Mammary epithelial cell (primary cell): Measurements from ENCODE around the gene HID1.

ENCODE experiments used
- EZH2 ChIP-seq: IDR thresholded peaks from 2 replicates; pipeline ENCODE4 v1.6.1; 2012; ENCODE audit warnings: low read length, inconsistent platforms, borderline replicate concordance
- TF ChIP-seq, protein P1 (sequence below), 2 donors: IDR thresholded peaks in 1 of 2; conservative IDR thresholded peaks in 1 of 2; 2 replicates each; pipeline ENCODE4 v1.5.1; 2011 to 2012; ENCODE audit warnings: inconsistent platforms in 2 of 2, low read length in 2 of 2, mild to moderate bottlenecking in 2 of 2, control low read depth in 1 of 2, low read depth in 1 of 2; ENCODE audit not compliant: insufficient read depth in 1 of 2; ENCODE audit errors: extremely low read depth in 1 of 2

DNA sequence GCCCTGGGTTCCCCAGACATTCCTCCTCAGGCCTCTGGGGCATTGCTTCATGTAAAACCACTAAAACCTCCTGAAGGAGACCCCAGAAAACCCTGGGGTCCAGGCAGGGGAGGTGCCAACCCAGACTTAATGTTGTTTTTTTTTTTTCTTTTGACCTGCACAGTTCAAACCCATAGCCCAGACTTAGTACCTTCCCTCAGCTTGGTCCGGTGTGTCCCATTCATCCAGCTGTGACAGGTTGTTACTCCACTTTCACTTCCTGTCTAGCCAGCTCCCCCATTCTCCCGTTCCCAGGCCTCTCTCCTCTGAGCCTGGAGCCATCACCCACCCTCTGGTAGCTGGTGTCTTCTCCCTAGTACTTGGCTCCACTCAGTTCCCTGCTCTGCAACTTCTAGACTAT, 19.7 kb upstream of the HID1 start:
- TF ChIP-seq, protein P1, sequence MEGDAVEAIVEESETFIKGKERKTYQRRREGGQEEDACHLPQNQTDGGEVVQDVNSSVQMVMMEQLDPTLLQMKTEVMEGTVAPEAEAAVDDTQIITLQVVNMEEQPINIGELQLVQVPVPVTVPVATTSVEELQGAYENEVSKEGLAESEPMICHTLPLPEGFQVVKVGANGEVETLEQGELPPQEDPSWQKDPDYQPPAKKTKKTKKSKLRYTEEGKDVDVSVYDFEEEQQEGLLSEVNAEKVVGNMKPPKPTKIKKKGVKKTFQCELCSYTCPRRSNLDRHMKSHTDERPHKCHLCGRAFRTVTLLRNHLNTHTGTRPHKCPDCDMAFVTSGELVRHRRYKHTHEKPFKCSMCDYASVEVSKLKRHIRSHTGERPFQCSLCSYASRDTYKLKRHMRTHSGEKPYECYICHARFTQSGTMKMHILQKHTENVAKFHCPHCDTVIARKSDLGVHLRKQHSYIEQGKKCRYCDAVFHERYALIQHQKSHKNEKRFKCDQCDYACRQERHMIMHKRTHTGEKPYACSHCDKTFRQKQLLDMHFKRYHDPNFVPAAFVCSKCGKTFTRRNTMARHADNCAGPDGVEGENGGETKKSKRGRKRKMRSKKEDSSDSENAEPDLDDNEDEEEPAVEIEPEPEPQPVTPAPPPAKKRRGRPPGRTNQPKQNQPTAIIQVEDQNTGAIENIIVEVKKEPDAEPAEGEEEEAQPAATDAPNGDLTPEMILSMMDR (conservative IDR thresholded peaks at IDR 0.05 in 1 of 2, IDR thresholded peaks at IDR 0.05 in 1 of 2; ENCODE audit: extremely low read depth in 1 of 2, insufficient read depth in 1 of 2, low read depth in 1 of 2, low read length in 2 of 2), result no peak
- TF ChIP-seq EZH2, result no peak
